Stomach (tissue), 4 donors: ENCODE results near the gene YEATS4.

Experiments used
- CTCF ChIP-seq, 7 experiments: fragments of 450-650 bp in 4 of 7; fragments of 200-600 bp in 3 of 7; sonication (generic) in 3 of 7; IDR thresholded peaks; one replicate each; pipeline ENCODE4 v1.5.1; 2016 to 2019; ENCODE audit warnings: antibody characterized with exemption in 7 of 7, control low read depth in 2 of 7, mild to moderate bottlenecking in 1 of 7
- POLR2A ChIP-seq, 4 donors: fragments of 450-650 bp; IDR thresholded peaks; one replicate each; pipeline ENCODE4 v1.6.1; 2016; ENCODE audit warnings: antibody characterized with exemption in 4 of 4, control low read depth in 2 of 4, mild to moderate bottlenecking in 1 of 4, moderate library complexity in 1 of 4

- TF ChIP-seq CTCF (IDR thresholded peaks at IDR 0.05): no peak
- no peak for TF ChIP-seq POLR2A (IDR thresholded peaks at IDR 0.05)
Measured at GRCh38 chr12:69431591-69432222, 72.2 kb downstream of the YEATS4 start.
